HG02759 (cell line): ENCODE results near the gene RNF166.

Source experiments
- ATAC-seq: cut with Tn5 transposase; IDR thresholded peaks from one replicate; pipeline ENCODE4 v1.9.1; 2021; ENCODE audit warnings: mild to moderate bottlenecking, moderate library complexity; ENCODE audit not compliant: unreplicated experiment

The RNF166 gene

GRCh38 chr16:88694221-88695087 is 11.8 kb downstream of the RNF166 start:
- ATAC-seq, result no peak

GRCh38 chr16:88693420-88694177 is 12.6 kb downstream of the RNF166 start:
- no peak for ATAC-seq

- ATAC-seq, result no peak
Measured at GRCh38 chr16:88692861-88693260, 13.3 kb downstream of the RNF166 start.

GRCh38 chr16:88691924-88692560 is 14.2 kb downstream of the RNF166 start:
- no peak for ATAC-seq

GRCh38 chr16:88691129-88691813 is 14.9 kb downstream of the RNF166 start:
- no peak for ATAC-seq

- no peak for ATAC-seq
Measured at GRCh38 chr16:88690341-88691128, 15.7 kb downstream of the RNF166 start.

- no peak for ATAC-seq
Measured at GRCh38 chr16:88688013-88688778, 18.0 kb downstream of the RNF166 start.

- no peak for ATAC-seq
Measured at GRCh38 chr16:88687676-88688012, 18.6 kb downstream of the RNF166 start.

GRCh38 chr16:88687254-88687576 is 19.0 kb downstream of the RNF166 start:
- ATAC-seq, result no peak

GRCh38 chr16:88686439-88687253 is 19.6 kb downstream of the RNF166 start, which contains the start of gene SNAI3:
TSS of gene SNAI3 (minus strand) at chr16:88686507. CDS start at chr16:88686406, 101 bp downstream.
- ATAC-seq, result peak; percentile 69

- ATAC-seq, result peak; percentile 8
Measured at GRCh38 chr16:88686062-88686438, 20.2 kb downstream of the RNF166 start.

- ATAC-seq, result no peak
Measured at GRCh38 chr16:88685156-88686061, 20.8 kb downstream of the RNF166 start.

- ATAC-seq, result no peak
Measured at GRCh38 chr16:88684569-88685155, 21.5 kb downstream of the RNF166 start.

- ATAC-seq, result peak; percentile 70
Measured at GRCh38 chr16:88681709-88682451, 24.3 kb downstream of the RNF166 start.

- ATAC-seq, result no peak
Measured at GRCh38 chr16:88681084-88681680, 25.0 kb downstream of the RNF166 start.

- ATAC-seq, result no peak
Measured at GRCh38 chr16:88680554-88681083, 25.6 kb downstream of the RNF166 start.
